ENCODE results near the gene WDR17.

The WDR17 gene

DNA sequence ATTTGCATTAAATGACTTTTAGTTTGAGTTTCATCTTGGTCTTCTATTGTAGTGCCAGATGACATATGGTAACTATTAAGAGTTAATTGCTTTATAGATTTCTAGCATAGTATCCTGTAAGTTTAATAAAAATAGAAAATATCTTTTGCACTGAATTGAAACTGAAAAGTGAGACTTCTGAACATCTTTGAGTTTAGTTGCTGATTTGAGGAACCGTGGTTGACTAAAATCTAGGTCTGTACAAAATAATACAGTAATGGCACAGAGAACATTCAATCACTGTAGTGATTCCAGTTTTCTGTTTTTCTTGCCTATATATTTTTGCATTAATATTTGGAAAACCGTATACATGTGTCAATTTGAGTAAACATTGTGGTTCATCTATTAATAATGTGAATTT lies 69.0 kb downstream of the WDR17 start:
- DNase-seq (ENCODE audit: low spot score) = no peak
- H2BK15ac ChIP-seq (ENCODE audit: low read length) = no peak overlapping the region
- H3K79me1 ChIP-seq (ENCODE audit: low read depth, low read length) = no peaks in the 10 kb centered on the region
- no peak overlapping the region for H3K18ac ChIP-seq (ENCODE audit: low read length)
- no peaks in the 10 kb centered on the region for H3K4me1 ChIP-seq (ENCODE audit: control insufficient read depth in 2 of 2, insufficient read depth in 1 of 2, low read depth in 1 of 2, low read length in 2 of 2)
- no peak overlapping the region for H3K27ac ChIP-seq (replicated peaks; ENCODE audit: low read length)
- no peak overlapping the region for H3K4me2 ChIP-seq (ENCODE audit: insufficient read depth, low read length, poor library complexity, severe bottlenecking)
- no peak overlapping the region for H3K14ac ChIP-seq (ENCODE audit: low read length)
- H3K4ac ChIP-seq (ENCODE audit: low read length) = no peak overlapping the region
- no peak overlapping the region for H2BK120ac ChIP-seq (ENCODE audit: low read depth, low read length)
- H2AFZ ChIP-seq (ENCODE audit: low read length) = no peak overlapping the region
- H2AK5ac ChIP-seq (ENCODE audit: low read depth, low read length) = no peak overlapping the region
- H2BK12ac ChIP-seq (ENCODE audit: low read length) = no peak overlapping the region
- peaks cover 0 to 4% of the 10 kb centered on the region in 2 donors for H3K36me3 ChIP-seq (replicated peaks in 1 of 2; ENCODE audit: control insufficient read depth in 2 of 2, insufficient read depth in 2 of 2, low read length in 2 of 2)
- no peaks in the 10 kb centered on the region for H3K27me3 ChIP-seq (ENCODE audit: control insufficient read depth in 3 of 3, insufficient read depth in 3 of 3, low read depth in 1 of 3, low read length in 3 of 3)
- no peak overlapping the region for H4K8ac ChIP-seq (ENCODE audit: low read depth, low read length)
- H2BK5ac ChIP-seq (ENCODE audit: low read length) = no peak overlapping the region
- no peak overlapping the region for H3K23ac ChIP-seq (ENCODE audit: low read depth, low read length, poor library complexity)
- H3K4me3 ChIP-seq (ENCODE audit: low read length in 2 of 2) = no peak overlapping the region
- H3K9me3 ChIP-seq (replicated peaks in 1 of 2; ENCODE audit: control insufficient read depth in 2 of 2, insufficient read depth in 1 of 2, low read depth in 1 of 2, low read length in 2 of 2) = no peaks in the 10 kb centered on the region
- no peak overlapping the region for H4K91ac ChIP-seq (ENCODE audit: low read depth, low read length, poor library complexity)
- H3K9ac ChIP-seq (ENCODE audit: low read depth, low read length, poor library complexity) = no peak overlapping the region
- WGBS, 2 donors (ENCODE audit: extremely low coverage in 2 of 2, insufficient read length in 2 of 2, insufficient replicate concordance in 1 of 2) = no CpG with 5 or more reads among the region's 2 CpGs

DNA sequence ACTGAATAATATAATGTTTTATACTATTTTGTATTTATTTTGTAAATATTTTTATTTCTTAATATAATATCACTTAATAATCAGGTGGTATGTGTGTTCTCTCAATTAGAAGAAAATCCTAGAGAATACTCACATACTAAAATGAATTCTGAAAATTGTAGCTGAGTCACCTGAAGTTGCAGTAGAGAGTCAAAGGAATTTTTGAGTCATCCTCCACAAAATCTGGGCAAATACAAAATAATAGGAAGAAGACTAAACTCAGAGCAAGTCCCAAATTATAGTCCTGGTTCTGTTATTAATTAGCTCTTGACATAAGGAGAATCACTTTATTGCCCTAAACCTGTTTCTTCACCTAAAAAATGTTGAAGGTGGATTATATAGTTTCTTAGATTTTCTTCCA lies 72.0 kb downstream of the WDR17 start:
- no peak overlapping the region for H2AK5ac ChIP-seq (ENCODE audit: low read depth, low read length)
- H3K27ac ChIP-seq (replicated peaks; ENCODE audit: low read length) = no peak overlapping the region
- H3K9ac ChIP-seq (ENCODE audit: low read depth, low read length, poor library complexity) = no peak overlapping the region
- H2BK120ac ChIP-seq (ENCODE audit: low read depth, low read length) = no peak overlapping the region
- no peak overlapping the region for H3K14ac ChIP-seq (ENCODE audit: low read length)
- no peak overlapping the region for H2BK12ac ChIP-seq (ENCODE audit: low read length)
- H2AFZ ChIP-seq (ENCODE audit: low read length) = no peak overlapping the region
- H2BK15ac ChIP-seq (ENCODE audit: low read length) = no peak overlapping the region
- no peak for DNase-seq (ENCODE audit: low spot score)
- no peak overlapping the region for H3K4me2 ChIP-seq (ENCODE audit: insufficient read depth, low read length, poor library complexity, severe bottlenecking)
- no peaks in the 10 kb centered on the region for H3K4me1 ChIP-seq (ENCODE audit: control insufficient read depth in 2 of 2, insufficient read depth in 1 of 2, low read depth in 1 of 2, low read length in 2 of 2)
- peaks cover 0 to 6% of the 10 kb centered on the region in 2 donors for H3K36me3 ChIP-seq (replicated peaks in 1 of 2; ENCODE audit: control insufficient read depth in 2 of 2, insufficient read depth in 2 of 2, low read length in 2 of 2)
- H3K18ac ChIP-seq (ENCODE audit: low read length) = no peak overlapping the region
- H3K23ac ChIP-seq (ENCODE audit: low read depth, low read length, poor library complexity) = no peak overlapping the region
- H3K79me1 ChIP-seq (ENCODE audit: low read depth, low read length) = no peaks in the 10 kb centered on the region
- H4K91ac ChIP-seq (ENCODE audit: low read depth, low read length, poor library complexity) = no peak overlapping the region
- no peak overlapping the region for H3K4ac ChIP-seq (ENCODE audit: low read length)
- no peaks in the 10 kb centered on the region for H3K27me3 ChIP-seq (ENCODE audit: control insufficient read depth in 3 of 3, insufficient read depth in 3 of 3, low read depth in 1 of 3, low read length in 3 of 3)
- H4K8ac ChIP-seq (ENCODE audit: low read depth, low read length) = no peak overlapping the region
- no peak overlapping the region for H2BK5ac ChIP-seq (ENCODE audit: low read length)
- no peak overlapping the region for H3K4me3 ChIP-seq (ENCODE audit: low read length in 2 of 2)
- H3K9me3 ChIP-seq (replicated peaks in 1 of 2; ENCODE audit: control insufficient read depth in 2 of 2, insufficient read depth in 1 of 2, low read depth in 1 of 2, low read length in 2 of 2) = no peaks in the 10 kb centered on the region

DNA sequence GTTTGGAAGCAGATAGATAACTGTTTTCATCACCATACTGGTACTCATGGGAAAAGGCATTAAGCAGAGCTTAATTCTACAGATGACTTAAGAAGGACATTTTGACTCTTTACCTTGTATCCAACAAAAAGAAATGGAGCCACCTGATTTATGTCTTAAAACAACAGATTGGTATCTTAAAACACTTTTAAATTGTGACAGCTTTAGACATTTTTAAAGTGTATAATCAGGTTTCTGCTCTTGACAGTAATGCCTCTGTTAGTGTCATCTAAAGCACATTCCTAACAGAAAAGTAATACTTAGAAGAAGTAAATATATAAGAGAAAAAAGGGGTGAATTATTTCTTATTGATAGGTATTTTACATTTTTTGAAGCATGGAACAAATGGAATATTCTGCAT lies 73.9 kb downstream of the WDR17 start:
- Histone ChIP-seq H4K8ac (ENCODE audit: low read depth, low read length) (no peak overlapping the region), H3K14ac (ENCODE audit: low read length) (no peak overlapping the region), H2AFZ (ENCODE audit: low read length) (no peak overlapping the region), H3K23ac (ENCODE audit: low read depth, low read length, poor library complexity) (no peak overlapping the region), H3K27me3 (ENCODE audit: control insufficient read depth in 3 of 3, insufficient read depth in 3 of 3, low read depth in 1 of 3, low read length in 3 of 3) (no peaks in the 10 kb centered on the region), H2BK12ac (ENCODE audit: low read length) (no peak overlapping the region), H3K4me2 (ENCODE audit: insufficient read depth, low read length, poor library complexity, severe bottlenecking) (no peak overlapping the region), H3K79me1 (ENCODE audit: low read depth, low read length) (no peaks in the 10 kb centered on the region), H2BK5ac (ENCODE audit: low read length) (no peak overlapping the region), H3K4me3 (ENCODE audit: low read length in 2 of 2) (no peak overlapping the region), H3K4me1 (ENCODE audit: control insufficient read depth in 2 of 2, insufficient read depth in 1 of 2, low read depth in 1 of 2, low read length in 2 of 2) (no peaks in the 10 kb centered on the region), H2AK5ac (ENCODE audit: low read depth, low read length) (no peak overlapping the region), H3K9me3 (replicated peaks in 1 of 2; ENCODE audit: control insufficient read depth in 2 of 2, insufficient read depth in 1 of 2, low read depth in 1 of 2, low read length in 2 of 2) (no peaks in the 10 kb centered on the region), H3K4ac (ENCODE audit: low read length) (no peak overlapping the region), H2BK15ac (ENCODE audit: low read length) (no peak overlapping the region), H4K91ac (ENCODE audit: low read depth, low read length, poor library complexity) (no peak overlapping the region), H3K27ac (replicated peaks; ENCODE audit: low read length) (no peak overlapping the region), H3K36me3 (replicated peaks in 1 of 2; ENCODE audit: control insufficient read depth in 2 of 2, insufficient read depth in 2 of 2, low read length in 2 of 2) (peaks cover 0 to 6% of the 10 kb centered on the region in 2 donors), H3K18ac (ENCODE audit: low read length) (no peak overlapping the region), H2BK120ac (ENCODE audit: low read depth, low read length) (no peak overlapping the region), H3K9ac (ENCODE audit: low read depth, low read length, poor library complexity) (no peak overlapping the region)
- no peak for DNase-seq (ENCODE audit: low spot score)

- Histone ChIP-seq H3K27me3 (ENCODE audit: control insufficient read depth in 3 of 3, insufficient read depth in 3 of 3, low read depth in 1 of 3, low read length in 3 of 3) (no peaks in the 10 kb centered on the region), H3K4me3 (ENCODE audit: low read length in 2 of 2) (no peak overlapping the region), H2BK5ac (ENCODE audit: low read length) (no peak overlapping the region), H3K9ac (ENCODE audit: low read depth, low read length, poor library complexity) (no peak overlapping the region), H4K91ac (ENCODE audit: low read depth, low read length, poor library complexity) (no peak overlapping the region), H3K27ac (replicated peaks; ENCODE audit: low read length) (no peak overlapping the region), H2BK12ac (ENCODE audit: low read length) (no peak overlapping the region), H2AK5ac (ENCODE audit: low read depth, low read length) (no peak overlapping the region), H3K9me3 (replicated peaks in 1 of 2; ENCODE audit: control insufficient read depth in 2 of 2, insufficient read depth in 1 of 2, low read depth in 1 of 2, low read length in 2 of 2) (no peaks in the 10 kb centered on the region), H2BK15ac (ENCODE audit: low read length) (no peak overlapping the region), H3K18ac (ENCODE audit: low read length) (no peak overlapping the region), H3K79me1 (ENCODE audit: low read depth, low read length) (no peaks in the 10 kb centered on the region), H3K4ac (ENCODE audit: low read length) (no peak overlapping the region), H2AFZ (ENCODE audit: low read length) (no peak overlapping the region), H3K23ac (ENCODE audit: low read depth, low read length, poor library complexity) (no peak overlapping the region), H3K4me2 (ENCODE audit: insufficient read depth, low read length, poor library complexity, severe bottlenecking) (no peak overlapping the region), H3K4me1 (ENCODE audit: control insufficient read depth in 2 of 2, insufficient read depth in 1 of 2, low read depth in 1 of 2, low read length in 2 of 2) (no peaks in the 10 kb centered on the region), H2BK120ac (ENCODE audit: low read depth, low read length) (no peak overlapping the region), H3K36me3 (replicated peaks in 1 of 2; ENCODE audit: control insufficient read depth in 2 of 2, insufficient read depth in 2 of 2, low read length in 2 of 2) (peaks cover 0 to 2% of the 10 kb centered on the region in 2 donors), H4K8ac (ENCODE audit: low read depth, low read length) (no peak overlapping the region), H3K14ac (ENCODE audit: low read length) (no peak overlapping the region)
- DNase-seq (ENCODE audit: low spot score) = no peak
- no CpG with 5 or more reads among the region's 2 CpGs for WGBS, 2 donors (ENCODE audit: extremely low coverage in 2 of 2, insufficient read length in 2 of 2, insufficient replicate concordance in 1 of 2)
Observed at GRCh38 chr4:176142253-176142652, 76.6 kb downstream of the WDR17 start.
